Breast epithelium (tissue), 4 donors: ENCODE results near the gene SLC38A3. TPM values are rescaled to one million over a fixed set of nuclear protein-coding genes. Genes with fewer than 3 reads are reported as not detected.

Experiments
- DNase-seq, 2 donors: peaks; one replicate each; pipeline ENCODE4 v3.0.0-alpha.2; 2019; ENCODE audit warnings: low spot score in 2 of 2
- H3K27ac ChIP-seq, 2 donors: fragments of 200-600 bp; sonication (generic) in 1 of 2; one replicate each; pipeline ENCODE4 v1.5.1; 2016 to 2019; ENCODE audit warnings: mild to moderate bottlenecking in 1 of 2
- H3K27me3 ChIP-seq, 2 donors: fragments of 200-600 bp; sonication (generic) in 1 of 2; one replicate each; pipeline versions ENCODE4 v1.5.1 to v1.6.0; 2017 to 2019; ENCODE audit warnings: control low read depth in 1 of 2, mild to moderate bottlenecking in 1 of 2
- H3K36me3 ChIP-seq: fragments of 200-600 bp; one replicate; pipeline ENCODE4 v1.5.1; 2019
- H3K4me1 ChIP-seq, 2 donors: fragments of 200-600 bp; sonication (generic); one replicate each; pipeline ENCODE4 v1.5.1; 2016 to 2019; ENCODE audit warnings: control low read depth in 1 of 2
- H3K4me3 ChIP-seq, 3 donors: fragments of 200-600 bp; sonication (generic); 1 replicate in 2 of 3; 2 replicates in 1 of 3; pipeline ENCODE4 v1.5.1; 2016 to 2019; ENCODE audit warnings: mild to moderate bottlenecking in 3 of 3, moderate library complexity in 2 of 3
- H3K9me3 ChIP-seq, 2 donors: fragments of 200-600 bp; sonication (generic) in 1 of 2; one replicate each; pipeline ENCODE4 v1.5.1; 2016 to 2019; ENCODE audit warnings: control low read depth in 1 of 2
- CTCF ChIP-seq, 3 donors: fragments of 450-650 bp; IDR thresholded peaks; one replicate each; pipeline ENCODE4 v1.5.1; 2016 to 2017; ENCODE audit warnings: antibody characterized with exemption in 3 of 3, mild to moderate bottlenecking in 3 of 3, moderate library complexity in 3 of 3
- POLR2A ChIP-seq: fragments of 450-650 bp; IDR thresholded peaks from one replicate; pipeline ENCODE4 v1.6.1; 2016; ENCODE audit warnings: antibody characterized with exemption, mild to moderate bottlenecking, moderate library complexity
- POLR2AphosphoS5 ChIP-seq, 3 donors: sonication (generic); formaldehyde crosslinking; IDR thresholded peaks; one replicate each; pipeline ENCODE4 v1.6.1; 2017; ENCODE audit warnings: antibody characterized with exemption in 3 of 3
- intact Hi-C: fragments of 100-400 bp; cut with DNase I; formaldehyde crosslinking; loops from one replicate; pipeline ENCODE4 v1.15.1; 2023; ENCODE audit warnings: low total_unique reads
- total RNA-seq, 3 donors: library from RNA; depleted of rRNA; stranded (reverse); fragments of >200 nt; gene quantifications; one replicate each; pipeline ENCODE4 v1.1.0, GENCODE V29; 2016

The SLC38A3 gene
- total RNA-seq, 3 donors from 2014 or later = 0.98 to 2.5 TPM; not detected in 1

- TF ChIP-seq POLR2A = no peak
- TF ChIP-seq POLR2AphosphoS5 (IDR thresholded peaks at IDR 0.05) = no peak
- no peak for TF ChIP-seq CTCF (IDR thresholded peaks at IDR 0.05)
- H3K9me3 ChIP-seq = no peaks in the 10 kb centered on the region
- no peaks in the 10 kb centered on the region for H3K36me3 ChIP-seq
- peaks cover 25 to 55% of the 10 kb centered on the region in 2 donors for H3K4me1 ChIP-seq
- H3K27ac ChIP-seq = peak overlapping the region; percentile 94 to 100
- H3K27me3 ChIP-seq = no peaks in the 10 kb centered on the region
- intact Hi-C loops = no loop called here
- no peak overlapping the region for H3K4me3 ChIP-seq
- DNase-seq = no peak
Measured at GRCh38 chr3:50265571-50265970, 60.5 kb downstream of the SLC38A3 start.

- DNase-seq = no peak
- H3K27ac ChIP-seq = peak overlapping the region; percentile 94 to 100
- no peaks in the 10 kb centered on the region for H3K36me3 ChIP-seq
- intact Hi-C loops = no loop called here
- peaks cover 21 to 51% of the 10 kb centered on the region in 2 donors for H3K4me1 ChIP-seq
- TF ChIP-seq POLR2A (no peak), CTCF (IDR thresholded peaks at IDR 0.05) (no peak), POLR2AphosphoS5 (IDR thresholded peaks at IDR 0.05) (no peak)
- H3K4me3 ChIP-seq = no peak overlapping the region
- H3K27me3 ChIP-seq = no peaks in the 10 kb centered on the region
- no peaks in the 10 kb centered on the region for H3K9me3 ChIP-seq
Measured at GRCh38 chr3:50266017-50266416, 60.9 kb downstream of the SLC38A3 start.

DNA sequence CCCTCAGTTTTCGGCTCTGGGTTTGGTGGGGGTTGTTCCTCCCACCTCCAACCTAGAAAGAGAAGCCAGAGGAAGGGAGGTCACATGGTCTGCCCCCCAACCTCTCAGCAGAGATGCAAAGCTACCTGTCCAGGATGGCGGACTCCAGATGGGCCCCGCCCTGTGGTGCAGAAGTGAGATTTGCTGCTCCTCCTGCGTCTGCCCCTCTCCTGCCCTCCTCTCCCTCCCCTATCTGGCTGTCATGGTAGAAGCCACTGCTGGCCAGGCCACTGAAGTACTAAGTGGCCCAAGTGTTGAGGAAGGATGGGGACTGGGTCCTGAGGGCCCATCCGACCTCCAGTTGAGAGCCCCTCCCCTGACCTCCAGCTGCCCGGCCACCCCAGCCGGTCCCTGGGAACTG, 61.8 kb downstream of the SLC38A3 start:
- no peak for DNase-seq
- Histone ChIP-seq H3K4me1 (peaks cover 17 to 47% of the 10 kb centered on the region in 2 donors), H3K27ac (peak overlapping the region; percentile 94 to 100), H3K4me3 (peak overlapping the region; percentile 47 to 66 (median 51)), H3K9me3 (no peaks in the 10 kb centered on the region), H3K36me3 (no peaks in the 10 kb centered on the region), H3K27me3 (no peaks in the 10 kb centered on the region)
- intact Hi-C loops = no loop called here
- no peak for TF ChIP-seq POLR2A
- no peak for TF ChIP-seq CTCF (IDR thresholded peaks at IDR 0.05)
- no peak for TF ChIP-seq POLR2AphosphoS5 (IDR thresholded peaks at IDR 0.05)

DNA sequence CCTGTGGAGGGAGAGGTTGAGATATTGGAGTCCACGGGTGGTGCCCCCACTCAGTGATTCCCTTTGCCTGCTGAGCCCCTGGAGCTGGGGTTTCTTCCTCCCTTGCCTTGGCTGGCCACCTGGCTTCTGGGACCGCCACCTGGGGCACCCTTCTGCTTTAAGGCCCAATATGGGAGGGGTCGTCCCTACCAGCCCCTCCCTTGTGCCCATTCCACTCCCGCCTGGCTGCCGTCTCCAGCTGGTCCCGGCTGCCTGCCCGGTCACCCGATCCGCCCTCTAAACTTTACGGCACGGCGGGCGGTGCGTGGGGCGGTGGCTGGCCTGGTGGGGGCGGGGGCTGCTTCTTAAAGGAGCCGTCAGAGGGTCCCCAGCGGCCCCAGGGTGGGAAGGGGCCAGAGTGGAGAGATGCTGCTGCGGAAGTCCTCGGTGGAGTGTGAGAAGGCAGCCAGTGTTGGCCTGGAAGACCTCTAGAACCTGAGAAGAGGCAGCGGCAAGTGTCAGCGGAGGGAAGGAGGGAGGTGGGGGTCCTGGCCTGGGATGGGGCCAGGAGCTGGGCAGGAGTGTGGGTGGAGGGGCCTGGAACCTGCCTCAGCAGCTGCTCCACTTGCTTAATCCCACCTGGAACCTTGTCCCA, 62.3 kb downstream of the SLC38A3 start:
- H3K9me3 ChIP-seq = no peaks in the 10 kb centered on the region
- H3K4me3 ChIP-seq = peak overlapping the region; percentile 47 to 66 (median 51)
- DNase-seq = no peak
- H3K4me1 ChIP-seq = peaks cover 17 to 47% of the 10 kb centered on the region in 2 donors
- intact Hi-C loops = no loop called here
- no peaks in the 10 kb centered on the region for H3K36me3 ChIP-seq
- H3K27me3 ChIP-seq = no peaks in the 10 kb centered on the region
- H3K27ac ChIP-seq = peak overlapping the region; percentile 94 to 100
- TF ChIP-seq CTCF (IDR thresholded peaks at IDR 0.05) (no peak), POLR2AphosphoS5 (IDR thresholded peaks at IDR 0.05) (no peak), POLR2A (no peak)

DNA sequence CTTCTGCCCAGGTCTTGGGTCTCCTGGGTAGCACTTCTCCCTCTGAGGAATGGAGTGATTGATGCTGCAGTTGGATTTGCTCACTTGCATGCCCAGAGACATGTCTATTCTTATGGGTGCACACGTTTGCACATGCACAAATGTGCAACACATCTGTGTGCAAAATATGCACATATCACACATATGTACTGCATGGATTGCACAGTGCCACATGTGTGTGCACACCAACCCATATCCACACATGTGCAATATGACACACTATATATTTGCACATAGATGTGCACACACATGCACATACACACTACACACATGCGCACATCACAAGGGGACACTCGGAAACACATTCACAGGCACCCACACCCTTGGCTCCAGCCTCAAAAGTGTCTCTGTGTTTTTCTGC, 63.2 kb downstream of the SLC38A3 start:
- no peak for TF ChIP-seq POLR2AphosphoS5 (IDR thresholded peaks at IDR 0.05)
- no peak for TF ChIP-seq CTCF (IDR thresholded peaks at IDR 0.05)
- no peak for TF ChIP-seq POLR2A
- peaks cover 17 to 47% of the 10 kb centered on the region in 2 donors for H3K4me1 ChIP-seq
- DNase-seq = no peak
- no peaks in the 10 kb centered on the region for H3K9me3 ChIP-seq
- intact Hi-C loops = no loop called here
- H3K36me3 ChIP-seq = no peaks in the 10 kb centered on the region
- no peaks in the 10 kb centered on the region for H3K27me3 ChIP-seq
- H3K4me3 ChIP-seq = peak overlapping the region; percentile 40 to 51 (median 47)
- H3K27ac ChIP-seq = peak overlapping the region; percentile 94 to 100
